ENCODE data around the gene RO60. TPM values are rescaled to one million over a fixed set of nuclear protein-coding genes. Genes with fewer than 3 reads are reported as not detected.

RO60 gene
- polyA plus RNA-seq, 3 donors: 38.8 to 51.6 (median 45.6) TPM

- DNase-seq (ENCODE audit: extremely low read depth in 1 of 11, low read depth in 9 of 11, low spot score in 4 of 11): no peak
Measured at GRCh38 chr1:193086342-193086741, 26.9 kb downstream of the RO60 start.

- no peak for DNase-seq (ENCODE audit: extremely low read depth in 1 of 11, low read depth in 9 of 11, low spot score in 4 of 11)
Measured at GRCh38 chr1:193087893-193088292, 28.5 kb downstream of the RO60 start.

GRCh38 chr1:193090865-193091264 is 31.5 kb downstream of the RO60 start:
- no peak for DNase-seq (ENCODE audit: extremely low read depth in 1 of 11, low read depth in 9 of 11, low spot score in 4 of 11)

GRCh38 chr1:193094112-193094511 is 34.7 kb downstream of the RO60 start:
- DNase-seq (ENCODE audit: extremely low read depth in 1 of 11, low read depth in 9 of 11, low spot score in 4 of 11): no peak

DNA sequence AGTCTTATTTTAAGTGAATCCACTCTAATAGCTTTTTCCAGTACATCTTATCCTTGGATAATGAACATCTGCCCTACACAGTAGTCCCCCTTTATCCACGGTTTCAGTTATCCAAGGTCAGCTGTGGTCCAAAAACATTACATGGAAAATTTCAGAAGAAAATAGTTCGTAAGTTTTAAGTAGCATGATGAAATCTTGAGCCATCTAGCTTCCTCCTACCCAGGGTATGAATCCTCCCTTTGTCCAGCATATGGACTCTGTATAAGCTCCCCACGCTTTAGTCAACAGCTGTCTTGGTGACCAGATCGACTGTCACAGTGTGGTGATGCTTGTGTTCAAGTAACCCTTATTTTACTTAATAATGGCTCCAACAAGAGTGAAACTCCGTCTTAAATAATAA is 43.2 kb downstream of the RO60 start:
- DNase-seq (ENCODE audit: extremely low read depth in 1 of 11, low read depth in 9 of 11, low spot score in 4 of 11): no peak

- DNase-seq (ENCODE audit: extremely low read depth in 1 of 11, low read depth in 9 of 11, low spot score in 4 of 11): no peak
Measured at GRCh38 chr1:193103759-193104501, 44.5 kb downstream of the RO60 start.

DNA sequence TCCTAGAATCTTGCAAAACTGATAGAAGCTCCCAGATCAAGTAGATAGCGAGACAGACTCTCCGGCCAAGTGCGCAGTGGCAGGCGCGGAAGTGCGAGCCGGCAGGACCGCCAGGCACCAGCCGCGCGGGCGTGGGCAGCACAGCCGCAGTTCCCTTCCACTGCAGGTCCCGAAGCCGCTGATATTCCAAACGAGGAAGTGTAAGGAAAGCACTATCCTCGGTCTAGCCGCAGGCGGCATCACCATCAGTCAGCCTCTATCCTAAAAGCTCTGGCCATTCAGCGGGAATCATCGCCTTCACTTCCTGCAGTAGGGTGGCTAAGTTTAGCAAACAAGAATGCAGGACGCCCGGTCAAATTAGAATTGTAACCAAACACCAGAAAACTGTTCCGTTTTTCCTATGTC is 45.1 kb downstream of the RO60 start:
- DNase-seq (ENCODE audit: extremely low read depth in 1 of 11, low read depth in 9 of 11, low spot score in 4 of 11): peak in 4 of 11 donors; percentile 16 to 37 (median 30)

- peak; percentile 44 to 78 (median 70) for DNase-seq (ENCODE audit: extremely low read depth in 1 of 11, low read depth in 9 of 11, low spot score in 4 of 11)
Measured at GRCh38 chr1:193104907-193105820, 45.8 kb downstream of the RO60 start, which contains the start of gene GLRX2. TSS of gene GLRX2 (minus strand) at chr1:193105414. CDS start at chr1:193105382, 32 bp downstream.

DNA sequence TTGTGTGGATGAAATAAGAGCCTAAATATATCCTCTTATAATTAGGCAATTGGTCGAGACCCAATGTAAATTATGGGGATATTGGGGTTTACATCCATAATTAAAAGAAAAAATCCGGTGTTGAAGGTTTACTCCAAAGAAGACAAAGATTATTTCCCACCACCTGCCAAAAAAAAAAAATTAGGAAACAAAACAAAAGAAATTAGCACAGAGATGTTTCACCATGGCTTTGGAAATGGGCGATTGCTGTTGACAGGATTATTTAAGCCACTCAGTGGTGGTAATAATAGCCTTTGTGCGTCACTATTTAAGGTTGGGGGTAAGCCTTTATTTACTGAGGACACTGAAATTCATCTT is 46.4 kb downstream of the RO60 start:
- DNase-seq (ENCODE audit: extremely low read depth in 1 of 11, low read depth in 9 of 11, low spot score in 4 of 11): no peak

DNA sequence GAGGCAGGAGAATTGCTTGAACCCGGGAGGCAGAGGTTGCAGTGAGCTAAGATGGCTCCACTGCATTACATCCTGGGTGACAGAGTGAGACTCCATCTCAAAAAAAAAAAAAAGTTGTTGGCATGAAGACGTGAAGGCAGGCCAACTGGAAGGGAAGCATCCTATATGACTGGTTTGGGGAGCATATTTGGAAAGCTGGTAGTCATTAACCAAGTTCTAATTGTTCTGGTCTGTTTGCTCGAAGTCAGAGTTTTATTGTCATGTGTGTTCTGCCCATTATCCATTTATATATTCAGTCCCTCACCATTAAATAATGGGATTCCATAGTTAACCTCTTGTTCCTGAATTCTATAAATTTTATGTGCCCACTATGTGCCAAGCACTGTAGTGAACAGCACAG is 49.1 kb downstream of the RO60 start:
- no peak for DNase-seq (ENCODE audit: extremely low read depth in 1 of 11, low read depth in 9 of 11, low spot score in 4 of 11)

Other genes with a start within 250 kb of the RO60 start
- 10 to 100 TPM; 36.9 to 48.7 (median 43.3) TPM for gene UCHL5, start 252 bp upstream of the RO60 start, polyA plus RNA-seq (ENCODE audit: insufficient read length in 3 of 3)
- gene GLRX2, start 45.8 kb downstream of the RO60 start, polyA plus RNA-seq (ENCODE audit: insufficient read length in 3 of 3): 10 to 100 TPM; 13.1 to 13.3 (median 13.3) TPM
- gene CDC73, start 62.4 kb downstream of the RO60 start, polyA plus RNA-seq (ENCODE audit: insufficient read length in 3 of 3): 10 to 100 TPM; 41.4 to 46.1 (median 42.1) TPM
- gene B3GALT2, start 127.0 kb downstream of the RO60 start, polyA plus RNA-seq (ENCODE audit: insufficient read length in 3 of 3): 10 to 100 TPM; 14.0 to 16.2 (median 15.1) TPM

All from renal cortex interstitium (tissue), 11 donors.